Caco-2 (cell line): ENCODE results near the gene C22orf39. TPM values are rescaled to one million over a fixed set of nuclear protein-coding genes. Genes with fewer than 3 reads are reported as not detected.

ENCODE experiments used
- BruUV-seq: library from RNA; stranded (reverse); fragments of 400-500 nt; replicated peaks from 2 replicates; lab custom pipeline; 2021; lab: Mats Ljungman, UMichigan
- CTCF ChIA-PET: fragments of 300-600 bp; sonication (Branson Sonifier 250); formaldehyde crosslinking; loops from one replicate; lab custom pipeline; 2022; ENCODE audit warnings: antibody characterized with exemption; lab: Charles Lee
- POLR2A ChIA-PET: fragments of 300-600 bp; sonication (Branson Sonifier 250); formaldehyde crosslinking; loops from one replicate; lab custom pipeline; 2022; ENCODE audit warnings: antibody characterized with exemption; lab: Charles Lee
- DNase-seq, 2 experiments: peaks; one replicate each; pipeline versions ENCODE4 v3.0.0 to v3.0.0-alpha.2; 2020 to 2022
- H3K27me3 ChIP-seq: replicated peaks from 2 replicates; pipeline ENCODE4 v1.6.0; 2011; ENCODE audit warnings: low read length; ENCODE audit not compliant: control insufficient read depth, insufficient read depth
- H3K36me3 ChIP-seq: 2 replicates; pipeline ENCODE4 v1.5.1; 2011; ENCODE audit warnings: low read length; ENCODE audit not compliant: control insufficient read depth, insufficient read depth
- H3K4me1 ChIP-seq: fragments of 250-450 bp; sonication (Bioruptor Pico); 2 replicates; pipeline ENCODE4 v1.5.1; 2020; ENCODE audit warnings: mild to moderate bottlenecking
- H3K4me3 ChIP-seq: 2 replicates; pipeline ENCODE4 v1.5.1; 2011; ENCODE audit warnings: low read depth, mild to moderate bottlenecking, control low read depth, low read length
- H3K9me3 ChIP-seq: fragments of 250-450 bp; sonication (Bioruptor Pico); 2 replicates; pipeline ENCODE4 v1.5.1; 2020; ENCODE audit warnings: mild to moderate bottlenecking, moderate library complexity
- H3K27ac Mint-ChIP-seq: one replicate; pipeline ENCODE4 v1.8.0; 2022; ENCODE audit warnings: mixed read lengths; ENCODE audit not compliant: unreplicated experiment
- H3K27me3 Mint-ChIP-seq: one replicate; pipeline ENCODE4 v1.8.0; 2022; ENCODE audit warnings: mixed read lengths; ENCODE audit not compliant: insufficient read depth, unreplicated experiment
- H3K36me3 Mint-ChIP-seq: one replicate; pipeline ENCODE4 v1.8.0; 2022; ENCODE audit warnings: mild to moderate bottlenecking, mixed read lengths; ENCODE audit not compliant: insufficient read depth, unreplicated experiment
- H3K4me1 Mint-ChIP-seq: one replicate; pipeline ENCODE4 v1.8.0; 2022; ENCODE audit warnings: low read depth, mixed read lengths; ENCODE audit not compliant: unreplicated experiment
- H3K4me3 Mint-ChIP-seq: one replicate; pipeline ENCODE4 v1.8.0; 2022; ENCODE audit warnings: mild to moderate bottlenecking, moderate library complexity, mixed read lengths; ENCODE audit not compliant: unreplicated experiment
- H3K9me3 Mint-ChIP-seq: one replicate; pipeline ENCODE4 v1.8.0; 2022; ENCODE audit warnings: mixed read lengths; ENCODE audit not compliant: unreplicated experiment
- CTCF ChIP-seq, 2 experiments: fragments of 200-600 bp in 1 of 2; IDR thresholded peaks; 1 replicate in 1 of 2; 2 replicates in 1 of 2; pipeline versions ENCODE4 v1.5.1 to v1.8.0; 2011 to 2022; ENCODE audit warnings: antibody characterized with exemption in 1 of 2, control low read depth in 1 of 2, inconsistent platforms in 1 of 2, low read depth in 1 of 2, low read length in 1 of 2, mild to moderate bottlenecking in 1 of 2, moderate library complexity in 1 of 2; ENCODE audit not compliant: insufficient read depth in 1 of 2, severe bottlenecking in 1 of 2, unreplicated experiment in 1 of 2
- intact Hi-C: fragments of 100-400 bp; cut with micrococcal nuclease; formaldehyde crosslinking; loops from one replicate; pipeline ENCODE4 v1.10.0; 2022; ENCODE audit not compliant: unreplicated experiment
- total RNA-seq: library from RNA; stranded (reverse); gene quantifications from 2 replicates; pipeline ENCODE4 v1.2.3, GENCODE V29; 2022

The C22orf39 gene
- total RNA-seq, 1 experiment from 2014 or later, result 36.1 TPM

GRCh38 chr22:19454156-19454555 lies 6.6 kb upstream of the C22orf39 start:
- Histone ChIP-seq H3K27me3 (no peaks in the 10 kb centered on the region), H3K36me3 (no peaks in the 10 kb centered on the region; the same call in 1 of the 2 replicates), H3K4me1 (no peaks in the 10 kb centered on the region), H3K4me3 (no peak overlapping the region), H3K9me3 (no peaks in the 10 kb centered on the region)
- intact Hi-C loops, result no loop called here
- TF ChIP-seq CTCF (IDR thresholded peaks at IDR 0.05; ENCODE audit: insufficient read depth in 1 of 2, low read depth in 1 of 2, low read length in 1 of 2, severe bottlenecking in 1 of 2, unreplicated experiment in 1 of 2), result no peak
- DNase-seq, result no peak
- no TSS peak for BruUV-seq
- peaks cover 52% of the 10 kb centered on the region for H3K36me3 Mint-ChIP-seq
- no peak overlapping the region for H3K4me3 Mint-ChIP-seq
- H3K27me3 Mint-ChIP-seq, result no peaks in the 10 kb centered on the region
- H3K4me1 Mint-ChIP-seq, result no peaks in the 10 kb centered on the region
- H3K27ac Mint-ChIP-seq, result no peak overlapping the region
- H3K9me3 Mint-ChIP-seq, result no peaks in the 10 kb centered on the region
- CTCF ChIA-PET, result interaction anchor here (0.7 kb wide), 1 partner anchor 22 kb away, joined by 4 read pairs; no protein-coding TSS in a partner anchor
- POLR2A ChIA-PET, result no interaction called here

- Mint-ChIP-seq H3K27me3 (no peaks in the 10 kb centered on the region), H3K4me3 (no peak overlapping the region), H3K9me3 (no peaks in the 10 kb centered on the region), H3K4me1 (no peaks in the 10 kb centered on the region), H3K27ac (no peak overlapping the region), H3K36me3 (peaks cover 50% of the 10 kb centered on the region)
- ChIA-PET POLR2A (no interaction called here), CTCF (interaction anchor here (0.7 kb wide), 1 partner anchor 22 kb away, joined by 4 read pairs; no protein-coding TSS in a partner anchor)
- no peaks in the 10 kb centered on the region; the same call in 1 of the 2 replicates for H3K36me3 ChIP-seq
- no TSS peak for BruUV-seq
- no peaks in the 10 kb centered on the region for H3K4me1 ChIP-seq
- H3K27me3 ChIP-seq, result no peaks in the 10 kb centered on the region
- H3K4me3 ChIP-seq, result no peak overlapping the region
- DNase-seq, result no peak
- no peak for TF ChIP-seq CTCF (IDR thresholded peaks at IDR 0.05; ENCODE audit: insufficient read depth in 1 of 2, low read depth in 1 of 2, low read length in 1 of 2, severe bottlenecking in 1 of 2, unreplicated experiment in 1 of 2)
- H3K9me3 ChIP-seq, result no peaks in the 10 kb centered on the region
- intact Hi-C loops, result no loop called here
Measured at GRCh38 chr22:19453718-19454117, 6.2 kb upstream of the C22orf39 start.

GRCh38 chr22:19451570-19451969 lies 4.1 kb upstream of the C22orf39 start:
- Mint-ChIP-seq H3K9me3 (no peaks in the 10 kb centered on the region), H3K36me3 (peaks cover 55% of the 10 kb centered on the region), H3K4me1 (peaks cover 12% of the 10 kb centered on the region), H3K27me3 (no peaks in the 10 kb centered on the region), H3K4me3 (no peak overlapping the region), H3K27ac (no peak overlapping the region)
- ChIA-PET POLR2A (no interaction called here), CTCF (interaction anchor here (0.7 kb wide), 1 partner anchor 178 kb away, joined by 9 read pairs; no protein-coding TSS in a partner anchor)
- no peak for DNase-seq
- TF ChIP-seq CTCF (IDR thresholded peaks at IDR 0.05; ENCODE audit: insufficient read depth in 1 of 2, low read depth in 1 of 2, low read length in 1 of 2, severe bottlenecking in 1 of 2, unreplicated experiment in 1 of 2), result no peak
- BruUV-seq, result no TSS peak
- no peaks in the 10 kb centered on the region for H3K9me3 ChIP-seq
- no peaks in the 10 kb centered on the region for H3K4me1 ChIP-seq
- H3K27me3 ChIP-seq, result no peaks in the 10 kb centered on the region
- no peaks in the 10 kb centered on the region; the same call in 1 of the 2 replicates for H3K36me3 ChIP-seq
- intact Hi-C loops, result no loop called here
- no peak overlapping the region for H3K4me3 ChIP-seq
